HG03045 (cell line): Measurements from ENCODE around the gene PRAME.
"Not testable (repeated sequence)": the region's sequence is repeated elsewhere in the genome, so short reads cannot be mapped to it uniquely, and the experiment has no call there.

ENCODE experiments used
- ATAC-seq: cut with Tn5 transposase; IDR thresholded peaks from one replicate; pipeline ENCODE4 v1.9.1; 2021; ENCODE audit warnings: mild to moderate bottlenecking, moderate library complexity; ENCODE audit not compliant: unreplicated experiment

Gene PRAME

DNA sequence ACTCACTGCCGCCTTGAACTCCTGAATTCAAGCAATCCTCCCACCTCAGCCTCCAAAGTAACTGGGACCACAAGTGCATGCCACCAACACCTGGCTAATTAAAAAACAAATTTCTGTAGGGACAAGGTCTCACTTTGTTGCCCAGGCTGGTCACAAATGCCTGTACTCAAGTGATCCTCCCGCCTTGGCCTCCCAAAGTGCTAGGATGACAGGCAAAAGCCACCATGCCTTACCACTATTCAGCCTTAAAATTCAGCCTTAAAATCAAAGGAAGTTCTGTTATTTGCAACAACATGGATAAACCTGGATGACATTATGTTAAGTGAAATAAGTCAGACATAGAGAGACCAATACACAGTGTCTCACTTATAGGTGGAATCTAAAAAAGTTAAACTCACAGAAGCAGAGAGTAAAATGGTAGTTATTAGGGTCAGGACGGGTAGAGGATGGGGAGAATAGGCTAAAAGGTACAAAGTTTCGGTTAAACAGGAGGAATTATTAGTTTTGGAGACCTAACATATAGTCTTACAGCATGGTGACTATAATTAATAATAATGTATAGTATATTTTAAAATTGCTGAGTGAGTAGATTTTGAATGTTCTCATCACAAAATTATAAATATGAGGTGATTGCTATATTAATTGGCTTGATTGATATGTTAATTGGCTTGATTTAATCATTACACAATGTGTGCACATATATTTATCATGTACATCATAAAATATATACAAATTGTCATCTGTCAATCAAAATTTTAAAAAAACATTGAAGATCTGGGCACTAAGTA, 32.7 kb downstream of the PRAME start:
- no peak for ATAC-seq

DNA sequence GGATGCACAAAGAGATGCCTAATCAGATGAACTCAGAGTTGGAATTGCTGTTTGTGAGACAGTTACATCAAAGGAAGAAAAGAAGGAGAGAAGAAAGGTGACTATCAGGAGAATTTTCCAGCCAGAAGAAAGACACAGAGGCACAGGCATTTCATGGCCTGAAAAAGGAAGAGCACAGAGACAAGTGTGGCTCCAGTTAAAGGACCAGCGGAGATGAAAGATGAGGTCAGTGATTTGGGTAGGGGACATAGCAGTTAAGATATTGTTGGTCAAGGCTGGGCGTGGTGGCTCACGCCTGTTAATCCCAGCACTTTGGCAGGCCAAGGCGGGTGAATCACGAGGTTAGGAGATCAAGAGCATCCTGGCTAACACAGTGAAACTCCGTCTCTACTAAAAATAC, 35.6 kb downstream of the PRAME start:
- ATAC-seq: no peak

DNA sequence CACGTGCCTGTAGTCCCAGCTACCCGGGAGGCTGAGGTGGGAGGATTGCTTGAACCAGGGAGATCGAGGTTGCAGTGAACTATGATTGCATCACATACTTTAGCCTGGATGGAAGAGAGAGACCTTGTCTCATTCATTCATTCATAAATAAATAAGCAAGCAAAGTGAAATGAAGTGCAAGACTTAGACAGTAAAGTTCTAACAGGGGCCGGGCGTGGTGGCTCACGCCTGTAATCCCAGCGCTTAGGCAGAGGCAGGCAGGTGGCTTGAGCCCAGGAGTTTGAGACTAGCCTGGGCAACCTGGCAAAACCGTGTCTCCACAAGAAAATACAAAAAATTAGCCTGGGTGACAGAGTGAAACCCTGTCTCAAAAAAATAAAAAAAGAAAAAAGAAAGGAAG, 37.4 kb downstream of the PRAME start:
- ATAC-seq: no peak

DNA sequence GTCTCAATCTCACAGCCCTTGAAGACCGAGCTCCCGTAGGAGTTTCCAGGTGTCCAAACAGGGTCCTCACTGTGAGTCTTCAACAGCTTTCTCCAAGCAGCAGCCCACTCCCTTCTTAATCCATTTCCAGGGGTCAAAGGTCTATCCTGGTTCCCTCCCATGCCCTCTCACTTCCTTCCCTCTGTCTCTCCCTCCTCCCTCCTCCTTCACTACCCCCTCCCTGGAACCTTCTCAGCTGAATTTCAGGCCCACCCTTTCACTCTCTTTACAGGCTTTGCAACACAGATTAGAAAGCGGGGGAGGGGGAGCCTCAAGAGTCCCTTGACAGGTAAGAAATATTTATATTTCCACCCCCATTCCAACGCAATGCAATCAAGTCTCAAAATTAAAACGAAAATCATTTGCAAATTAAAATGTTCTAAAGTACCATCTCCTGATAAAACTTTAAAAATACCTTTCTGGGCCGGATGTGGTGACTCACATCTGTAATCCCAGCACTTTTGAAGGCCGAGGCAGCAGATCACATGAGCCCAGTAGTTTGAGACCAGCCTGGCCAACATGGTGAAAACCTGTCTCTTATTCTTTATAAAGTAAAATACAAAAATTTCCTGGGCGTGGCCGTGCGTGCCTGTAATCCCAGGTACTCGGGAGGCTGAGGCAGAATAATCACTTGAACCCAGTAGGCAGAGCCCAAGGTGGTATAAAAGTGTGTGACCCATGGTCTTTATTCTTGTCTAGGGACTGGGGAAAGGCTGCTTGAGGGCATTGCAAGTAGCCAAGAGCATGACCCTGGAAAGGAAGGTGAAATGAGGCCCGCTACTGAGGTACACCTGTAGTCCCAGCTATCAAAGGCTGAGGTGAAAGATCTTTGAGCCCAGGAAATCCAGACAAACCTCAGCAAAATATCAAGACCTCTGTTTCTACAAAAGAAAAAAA, 38.1 kb downstream of the PRAME start:
- no peak for ATAC-seq

DNA sequence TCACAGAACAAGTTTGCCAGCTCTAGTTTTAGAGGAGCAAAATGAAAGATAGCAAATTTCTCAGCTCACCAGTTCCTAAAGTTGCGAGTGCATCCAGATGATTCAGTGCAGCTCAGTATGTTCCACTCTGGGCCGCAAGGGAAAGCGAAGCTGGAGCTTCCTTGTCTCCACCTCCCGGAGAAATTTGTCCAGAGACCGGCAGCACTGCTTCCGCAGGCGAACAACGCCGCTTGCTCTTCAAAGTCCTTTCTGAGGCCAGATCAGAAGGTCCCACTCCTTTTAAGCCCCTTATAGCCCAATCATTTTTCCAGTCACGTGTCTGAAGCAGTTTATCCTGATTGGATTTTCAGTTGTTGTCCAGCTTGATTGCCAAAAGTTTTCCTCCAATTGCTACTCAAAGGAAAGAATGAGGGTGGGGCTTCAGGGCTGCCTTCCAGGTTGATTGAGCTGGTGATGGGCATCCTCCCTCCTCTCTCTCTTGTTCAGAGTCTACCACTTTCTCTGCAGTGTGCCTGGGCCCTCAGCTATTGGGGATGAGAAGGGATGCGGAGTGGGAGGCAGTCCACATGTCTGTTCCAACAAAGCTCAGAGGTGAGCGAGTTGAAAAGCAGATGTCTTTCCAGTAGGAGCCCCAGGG, 38.9 kb downstream of the PRAME start, which contains the start of gene ZNF280A:
ZNF280A (minus strand) TSS at position 251 of the 637 bp plus-strand sequence. CDS start 4,640 bp downstream, outside the sequence.
- ATAC-seq: no peak

DNA sequence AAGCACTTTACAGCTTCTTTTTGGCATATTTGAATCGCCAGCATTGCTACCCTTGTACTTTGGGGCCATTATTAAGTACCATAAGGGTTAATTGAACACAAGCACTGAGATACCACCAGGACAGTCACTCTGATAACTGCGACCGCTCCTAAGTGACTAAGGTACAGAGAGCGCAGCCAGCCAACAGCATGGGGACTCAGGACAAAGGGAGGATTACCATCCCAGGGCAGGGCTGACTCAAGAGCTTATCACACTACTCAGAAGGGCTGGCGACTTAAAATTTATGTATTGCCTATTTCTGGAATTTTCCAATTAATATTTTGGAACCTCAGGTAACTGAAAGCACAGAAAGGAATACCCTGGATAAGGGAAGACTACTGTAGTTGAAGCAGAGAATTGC, 39.5 kb downstream of the PRAME start:
- ATAC-seq: no peak

DNA sequence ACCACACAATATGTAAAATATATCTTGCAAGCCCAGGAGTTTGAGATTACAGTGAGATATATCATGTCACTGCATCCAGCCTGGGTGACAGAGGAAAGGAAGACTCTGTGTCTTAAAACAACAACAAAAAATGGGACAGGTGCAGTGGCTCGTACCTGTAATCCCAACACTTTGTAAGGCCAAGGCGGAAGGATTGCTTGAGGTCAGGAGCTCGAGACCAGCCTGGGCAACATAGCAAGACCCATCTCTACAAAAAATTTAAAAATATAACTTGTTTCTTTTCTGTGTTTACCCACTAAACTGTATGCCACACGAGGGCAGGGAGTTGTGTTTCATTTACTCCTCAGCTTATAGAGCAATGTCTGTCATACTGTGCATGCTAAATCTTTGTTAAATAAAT, 42.1 kb downstream of the PRAME start:
- ATAC-seq: no peak

DNA sequence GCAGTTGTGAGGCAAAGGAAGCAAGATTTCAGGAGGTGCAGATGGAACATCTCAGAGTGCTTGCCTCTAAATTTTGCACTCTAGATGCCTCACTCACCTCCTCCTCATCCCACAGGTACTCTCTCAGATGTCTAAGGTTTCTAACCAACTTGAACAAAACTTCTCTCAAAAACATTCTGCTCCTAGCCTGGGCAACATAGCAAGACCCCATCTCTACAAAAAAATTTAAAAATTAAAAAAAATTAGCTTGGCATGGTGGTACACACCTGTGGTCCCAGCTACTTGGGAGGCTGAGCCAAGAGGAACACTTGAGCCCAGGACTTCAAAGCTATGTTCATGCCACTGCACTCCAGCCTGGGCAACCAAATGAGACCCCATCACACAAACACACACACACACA, 43.2 kb downstream of the PRAME start:
- ATAC-seq: no peak

DNA sequence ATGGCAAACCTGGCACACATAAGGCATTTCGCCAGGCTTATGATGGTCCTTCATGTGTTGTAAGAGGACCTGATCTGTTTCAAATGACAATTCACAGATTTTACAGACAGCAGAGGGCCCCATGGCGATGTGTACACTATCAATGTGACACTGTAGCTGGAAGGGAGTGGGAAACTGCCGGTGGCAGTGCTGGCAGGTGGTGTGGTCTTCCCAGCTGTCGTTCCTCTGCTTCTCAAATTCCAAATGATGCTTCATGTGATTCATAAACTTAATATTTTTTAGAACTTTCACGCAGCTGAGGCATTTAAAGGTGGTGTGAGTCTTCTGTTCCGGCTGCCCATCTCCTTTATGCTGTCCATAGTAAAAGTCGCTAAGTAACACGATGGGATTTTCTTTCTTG, 44.6 kb downstream of the PRAME start:
- ATAC-seq: not testable (repeated sequence)

DNA sequence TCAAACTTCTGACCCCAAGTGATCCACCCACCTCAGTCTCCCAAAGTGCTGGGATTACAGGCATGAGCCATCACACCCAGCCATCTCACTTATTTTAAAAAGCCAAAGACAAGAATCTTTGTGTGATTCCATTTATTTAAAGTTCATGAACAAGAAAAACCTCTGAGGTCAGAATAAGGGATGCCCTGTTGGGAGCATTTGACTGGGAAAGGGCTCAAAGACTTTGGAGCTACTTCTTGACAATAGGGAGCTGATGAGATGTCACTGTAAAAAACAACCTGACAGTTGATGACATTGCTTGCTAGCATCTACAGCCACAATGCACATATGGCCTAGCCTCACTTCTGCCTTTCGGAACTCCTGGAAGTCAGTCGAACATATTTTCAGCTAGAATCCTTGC, 45.4 kb downstream of the PRAME start:
- no peak for ATAC-seq

DNA sequence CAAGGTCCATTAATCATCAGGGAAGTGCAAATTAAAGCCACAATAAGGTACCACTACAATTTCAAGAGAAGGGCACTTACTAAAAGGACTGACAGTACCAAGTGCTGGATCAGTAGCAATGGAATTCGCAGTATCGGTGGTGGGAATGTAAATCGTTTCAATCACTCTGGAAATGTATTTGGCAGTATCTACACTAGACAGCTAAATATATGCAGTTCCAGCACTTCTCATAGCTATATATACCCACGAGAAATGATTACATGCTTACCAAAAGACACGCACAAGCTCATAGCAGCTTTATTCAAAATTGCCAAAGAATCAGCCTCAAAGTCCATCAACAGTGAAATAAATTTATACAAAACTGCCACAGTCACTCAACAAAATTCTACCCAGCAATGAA, 46.1 kb downstream of the PRAME start:
- ATAC-seq: no peak

DNA sequence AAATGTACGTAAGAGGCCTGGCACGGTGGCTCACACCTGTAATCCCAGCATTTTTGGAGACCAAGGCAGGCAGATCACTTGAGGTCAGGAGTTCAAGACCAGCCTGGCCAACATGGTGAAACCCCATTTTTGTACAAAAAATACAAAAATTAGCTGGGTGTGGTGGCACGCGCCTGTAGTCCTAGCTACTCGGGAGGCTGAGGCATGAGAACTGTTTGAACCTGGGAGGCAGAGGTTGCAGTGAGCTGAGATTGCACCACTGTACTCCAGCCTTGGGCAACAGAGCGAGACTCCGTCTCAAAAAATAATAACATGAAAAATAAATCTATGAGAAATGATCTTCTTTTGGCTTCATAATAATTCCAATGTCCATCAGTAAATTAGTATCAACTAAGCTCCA, 48.2 kb downstream of the PRAME start:
- ATAC-seq: not testable (repeated sequence)

DNA sequence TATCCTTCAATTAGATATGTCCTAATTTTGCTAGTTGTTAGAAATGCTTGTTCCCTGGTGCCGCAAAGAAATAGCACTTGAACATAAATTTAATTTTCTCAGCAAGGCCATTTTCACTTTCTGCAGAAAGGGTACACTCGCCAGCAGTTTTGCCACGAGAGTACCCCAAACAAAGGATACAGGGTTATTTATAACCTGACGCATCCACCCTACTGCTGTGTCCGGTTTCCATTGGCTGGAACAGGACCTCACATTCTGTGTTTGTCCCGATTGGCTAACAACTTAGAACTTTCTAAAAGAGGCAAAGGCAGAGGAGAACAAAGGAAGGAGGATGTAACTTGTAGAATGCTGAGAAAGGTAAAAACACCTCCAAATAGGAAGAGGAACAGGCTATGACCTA, 49.2 kb downstream of the PRAME start:
- not testable (repeated sequence) for ATAC-seq

DNA sequence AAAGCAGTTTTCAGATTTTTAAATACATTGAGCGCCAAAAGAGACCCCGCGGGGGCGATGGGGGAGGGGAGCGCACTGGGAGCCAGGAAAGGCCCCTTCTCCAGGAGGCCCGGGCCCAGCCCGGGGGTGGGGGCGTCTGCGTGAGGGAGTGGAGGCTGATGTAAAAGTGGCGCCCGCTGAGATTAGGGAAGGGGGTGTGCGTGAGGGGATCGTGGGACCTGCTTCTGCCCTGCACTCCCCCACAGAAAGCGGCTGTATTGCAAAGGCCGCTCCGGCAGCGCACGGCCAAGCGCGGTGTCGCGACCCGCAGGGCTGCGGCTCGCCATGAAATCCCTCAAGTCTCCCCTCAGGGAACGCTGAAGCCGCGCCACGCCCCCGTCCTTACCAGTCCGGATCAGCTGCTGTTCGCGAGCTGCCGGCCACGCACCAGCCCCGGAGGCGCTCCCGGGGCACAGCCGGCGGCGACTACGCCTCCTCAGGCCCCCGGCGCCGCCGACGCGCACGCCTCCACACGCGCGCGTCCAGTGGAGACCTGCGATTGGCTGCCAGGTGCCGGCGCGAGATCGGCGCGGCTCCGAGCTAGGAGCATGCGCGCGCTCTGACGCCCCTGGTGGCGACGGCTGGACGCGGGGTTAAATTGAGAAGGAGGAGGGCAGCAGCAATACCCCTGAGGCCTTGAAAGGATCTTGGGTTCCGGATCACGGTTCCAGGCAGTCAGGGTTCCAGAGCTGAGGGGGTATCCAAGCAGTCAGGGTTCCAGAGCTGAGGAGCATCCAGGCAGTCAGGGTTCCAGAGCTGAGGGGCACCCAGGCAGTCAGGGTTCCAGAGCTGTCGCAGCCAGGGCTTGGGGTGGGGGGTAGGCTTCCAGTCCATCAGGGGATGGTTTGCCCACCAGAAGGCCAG, 50.5 kb downstream of the PRAME start, which contains the start of gene ZNF280B:
ZNF280B (minus strand) TSS at position 469 of the 903 bp plus-strand sequence. CDS start 19,344 bp downstream, outside the sequence.
- ATAC-seq: peak; percentile 84

DNA sequence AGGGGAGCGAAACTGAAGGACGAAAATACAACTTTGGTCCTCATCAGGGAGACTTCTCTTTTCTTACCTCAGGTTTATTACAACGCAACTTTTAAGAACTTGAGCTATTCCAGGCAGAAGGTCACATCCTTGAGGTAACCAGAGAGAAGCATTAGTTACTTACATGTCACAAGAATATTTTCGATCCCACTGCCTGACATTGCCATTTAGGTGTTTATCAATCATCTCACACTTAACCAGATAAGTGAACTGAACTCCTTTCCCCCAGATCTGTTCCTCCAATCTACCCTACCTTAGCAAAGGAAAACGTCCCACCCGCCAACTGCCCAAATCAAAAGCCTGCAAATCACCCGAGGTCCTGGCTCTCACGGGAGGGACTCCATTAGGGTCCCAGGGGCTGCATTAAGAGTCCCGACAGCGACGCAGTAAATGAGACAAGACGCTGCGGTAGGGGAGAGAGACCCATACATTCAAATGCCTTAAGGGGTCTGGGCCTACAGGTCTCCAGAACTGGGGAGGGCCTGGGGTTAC, 51.3 kb downstream of the PRAME start:
- ATAC-seq: no peak

DNA sequence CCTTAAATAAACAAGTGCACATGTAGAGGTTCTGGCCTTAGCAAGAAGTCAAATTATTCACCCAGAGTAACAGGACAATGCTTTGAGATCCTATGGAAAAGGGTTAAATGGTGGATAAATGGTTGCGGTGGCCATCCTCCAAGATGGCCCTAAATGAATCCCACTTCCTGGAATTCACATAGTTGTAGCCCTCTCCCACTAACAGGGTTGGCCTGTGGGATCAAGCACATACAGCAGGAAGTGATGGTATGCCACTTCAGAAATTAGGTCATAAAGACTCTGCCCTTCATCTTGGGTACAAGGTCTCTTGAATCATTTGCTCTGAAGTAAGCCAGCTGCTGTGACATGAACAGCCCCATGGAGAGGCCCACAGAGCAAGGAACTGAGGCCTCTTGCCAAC, 52.3 kb downstream of the PRAME start:
- no peak for ATAC-seq

DNA sequence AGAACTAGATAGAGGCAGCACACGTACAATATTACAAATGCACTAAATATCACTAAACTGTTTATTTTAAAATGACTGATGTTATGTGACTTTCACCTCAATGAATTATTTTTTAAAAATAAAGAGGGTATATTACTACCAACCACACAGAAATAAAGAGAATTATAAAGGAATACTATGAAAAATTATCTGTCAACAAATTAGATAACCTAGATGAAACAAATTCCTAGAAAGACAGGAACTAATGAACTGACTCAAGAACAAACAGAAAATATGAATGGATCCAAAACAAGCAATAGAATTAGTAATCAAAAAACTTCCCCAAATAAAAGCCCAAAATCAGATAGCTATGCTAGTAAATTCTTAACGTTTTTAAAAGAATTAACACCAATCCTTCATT, 60.8 kb downstream of the PRAME start:
- ATAC-seq: no peak
